Tibial nerve (tissue), 4 donors: ENCODE results near the gene TAS1R2. TPM values are rescaled to one million over a fixed set of nuclear protein-coding genes. Genes with fewer than 3 reads are reported as not detected.

Source experiments
- DNase-seq, 2 donors: peaks; one replicate each; pipeline ENCODE4 v3.0.0-alpha.2; 2019; ENCODE audit warnings: low spot score in 2 of 2
- H3K27ac ChIP-seq, 4 donors: fragments of 200-600 bp; sonication (generic) in 3 of 4; one replicate each; pipeline ENCODE4 v1.5.1; 2017 to 2019; ENCODE audit warnings: mild to moderate bottlenecking in 1 of 4
- H3K27me3 ChIP-seq, 2 donors: fragments of 200-600 bp; sonication (generic) in 1 of 2; one replicate each; pipeline versions ENCODE4 v1.5.1 to v1.6.0; 2017 to 2019
- H3K36me3 ChIP-seq, 3 donors: fragments of 200-600 bp; sonication (generic); one replicate each; pipeline ENCODE4 v1.5.1; 2018 to 2019
- H3K4me1 ChIP-seq, 4 donors: fragments of 200-600 bp; sonication (generic) in 3 of 4; one replicate each; pipeline ENCODE4 v1.5.1; 2017 to 2019
- H3K4me3 ChIP-seq, 4 donors: fragments of 200-600 bp; sonication (generic) in 3 of 4; one replicate each; pipeline ENCODE4 v1.5.1; 2017 to 2019; ENCODE audit warnings: mild to moderate bottlenecking in 1 of 4, moderate library complexity in 1 of 4
- H3K9me3 ChIP-seq, 4 donors: fragments of 200-600 bp; sonication (generic) in 3 of 4; one replicate each; pipeline ENCODE4 v1.5.1; 2017 to 2019
- CTCF ChIP-seq, 5 experiments: fragments of 200-600 bp in 3 of 5; fragments of 450-650 bp in 2 of 5; sonication (generic) in 3 of 5; IDR thresholded peaks; one replicate each; pipeline ENCODE4 v1.5.1; 2016 to 2019; ENCODE audit warnings: antibody characterized with exemption in 5 of 5, mild to moderate bottlenecking in 3 of 5, moderate library complexity in 2 of 5
- EP300 ChIP-seq, 2 donors: sonication (generic); formaldehyde crosslinking; IDR thresholded peaks; one replicate each; pipeline ENCODE4 v1.6.1; 2017; ENCODE audit warnings: antibody characterized with exemption in 2 of 2, mild to moderate bottlenecking in 1 of 2
- POLR2A ChIP-seq, 2 donors: fragments of 450-650 bp; IDR thresholded peaks; one replicate each; pipeline ENCODE4 v1.6.1; 2017; ENCODE audit warnings: antibody characterized with exemption in 2 of 2, mild to moderate bottlenecking in 2 of 2, moderate library complexity in 2 of 2
- WGBS, 2 donors: methylation state at CpG; one replicate each; pipeline ENCODE4 v1.1.5; 2018; 5-methylcytosine and 5-hydroxymethylcytosine counted together
- total RNA-seq, 4 donors: library from RNA; depleted of rRNA; stranded (reverse); fragments of >200 nt; gene quantifications; one replicate each; pipeline ENCODE4 v1.1.0, GENCODE V29; 2016

TAS1R2 gene
- total RNA-seq, 4 donors from 2014 or later, result not detected

GRCh38 chr1:18877282-18877681 lies 17.8 kb upstream of the TAS1R2 start:
- no peak overlapping the region for H3K27ac ChIP-seq
- H3K9me3 ChIP-seq, result no peaks in the 10 kb centered on the region
- H3K4me1 ChIP-seq, result peaks cover 0 to 7% (median 0%) of the 10 kb centered on the region in 4 donors
- TF ChIP-seq POLR2A (IDR thresholded peaks at IDR 0.05), result no peak
- TF ChIP-seq CTCF (IDR thresholded peaks at IDR 0.05), result no peak
- no peak for TF ChIP-seq EP300 (IDR thresholded peaks at IDR 0.05)
- no peaks in the 10 kb centered on the region for H3K27me3 ChIP-seq
- DNase-seq, result no peak
- 83% methylated on average over 35 of the region's 35 CpGs for WGBS, 2 donors
- H3K36me3 ChIP-seq, result peaks cover 0 to 82% (median 0%) of the 10 kb centered on the region in 3 donors
- H3K4me3 ChIP-seq, result no peak overlapping the region

DNA sequence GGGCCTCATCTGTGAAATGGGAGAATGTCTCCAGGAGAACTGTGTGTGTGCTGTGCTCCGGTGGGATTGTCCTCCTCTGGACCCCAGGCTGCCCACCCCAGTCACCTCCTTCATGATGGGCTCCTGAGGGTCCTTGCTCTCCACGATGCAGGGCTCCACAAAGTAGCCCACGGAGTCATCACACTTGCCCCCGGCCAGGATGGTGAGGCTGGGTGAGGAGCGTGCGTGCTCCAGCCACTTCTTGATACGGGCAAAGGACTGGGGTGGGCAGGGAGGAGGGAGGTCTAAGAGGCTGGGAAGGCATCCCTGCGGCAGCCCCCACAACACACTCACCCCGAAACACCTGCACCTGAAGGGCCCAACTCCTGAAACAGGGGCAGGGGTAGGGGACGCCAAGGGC lies 16.8 kb upstream of the TAS1R2 start:
- Histone ChIP-seq H3K4me3 (no peak overlapping the region), H3K4me1 (peaks cover 0 to 7% (median 0%) of the 10 kb centered on the region in 4 donors), H3K36me3 (peaks cover 0 to 82% (median 0%) of the 10 kb centered on the region in 3 donors), H3K27me3 (no peaks in the 10 kb centered on the region), H3K9me3 (no peaks in the 10 kb centered on the region), H3K27ac (no peak overlapping the region)
- DNase-seq, result no peak
- 87 to 100% methylated on average over 2 to 10 of the region's 10 CpGs for WGBS, 2 donors
- no peak for TF ChIP-seq POLR2A (IDR thresholded peaks at IDR 0.05)
- no peak for TF ChIP-seq CTCF (IDR thresholded peaks at IDR 0.05)
- TF ChIP-seq EP300 (IDR thresholded peaks at IDR 0.05), result no peak

DNA sequence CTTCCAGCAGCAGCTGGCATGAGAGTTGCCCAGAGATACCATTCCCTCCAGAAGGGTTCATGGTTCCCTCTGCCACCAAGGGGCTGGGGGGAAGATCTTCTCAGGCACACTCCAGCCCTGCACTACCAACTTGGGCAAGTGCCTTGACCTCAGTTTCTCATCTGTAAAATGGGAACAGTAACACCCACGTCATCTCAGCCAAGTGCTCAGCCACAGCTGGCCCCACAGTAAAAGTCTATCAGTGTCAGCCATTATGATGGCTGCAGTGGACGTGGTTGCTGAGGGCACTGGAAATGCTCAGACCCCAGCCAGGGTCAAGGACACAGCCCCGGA lies 16.3 kb upstream of the TAS1R2 start:
- H3K36me3 ChIP-seq, result peaks cover 0 to 80% (median 0%) of the 10 kb centered on the region in 3 donors
- no peak overlapping the region for H3K27ac ChIP-seq
- H3K9me3 ChIP-seq, result no peaks in the 10 kb centered on the region
- no peaks in the 10 kb centered on the region for H3K27me3 ChIP-seq
- H3K4me1 ChIP-seq, result peaks cover 0 to 7% (median 0%) of the 10 kb centered on the region in 4 donors
- DNase-seq, result no peak
- 83 to 94% methylated on average over 3 of the region's 3 CpGs for WGBS, 2 donors
- no peak for TF ChIP-seq POLR2A (IDR thresholded peaks at IDR 0.05)
- no peak for TF ChIP-seq CTCF (IDR thresholded peaks at IDR 0.05)
- TF ChIP-seq EP300 (IDR thresholded peaks at IDR 0.05), result no peak
- H3K4me3 ChIP-seq, result no peak overlapping the region

- Histone ChIP-seq H3K9me3 (no peaks in the 10 kb centered on the region), H3K27me3 (no peaks in the 10 kb centered on the region), H3K27ac (no peak overlapping the region), H3K4me3 (no peak overlapping the region), H3K4me1 (peaks cover 0 to 7% (median 0%) of the 10 kb centered on the region in 4 donors), H3K36me3 (peaks cover 0 to 75% (median 0%) of the 10 kb centered on the region in 3 donors)
- 29 to 46% methylated on average over 15 to 19 of the region's 20 CpGs for WGBS, 2 donors
- DNase-seq, result peak; percentile 73 to 84
- peak; percentile 65 to 78 (median 72) for TF ChIP-seq CTCF (IDR thresholded peaks at IDR 0.05)
- TF ChIP-seq POLR2A (IDR thresholded peaks at IDR 0.05), result no peak
- no peak for TF ChIP-seq EP300 (IDR thresholded peaks at IDR 0.05)
These were observed 15.8 kb upstream of the TAS1R2 start for GRCh38 chr1:18875107-18875795.

GRCh38 chr1:18874600-18874999 lies 15.1 kb upstream of the TAS1R2 start:
- H3K27me3 ChIP-seq, result no peaks in the 10 kb centered on the region
- peaks cover 0 to 7% (median 0%) of the 10 kb centered on the region in 4 donors for H3K4me1 ChIP-seq
- H3K27ac ChIP-seq, result no peak overlapping the region
- DNase-seq, result no peak
- no peaks in the 10 kb centered on the region for H3K9me3 ChIP-seq
- TF ChIP-seq CTCF (IDR thresholded peaks at IDR 0.05), result no peak
- no peak for TF ChIP-seq POLR2A (IDR thresholded peaks at IDR 0.05)
- no peak for TF ChIP-seq EP300 (IDR thresholded peaks at IDR 0.05)
- no peak overlapping the region for H3K4me3 ChIP-seq
- peaks cover 0 to 72% (median 0%) of the 10 kb centered on the region in 3 donors for H3K36me3 ChIP-seq
- 68 to 75% methylated on average over 8 of the region's 8 CpGs for WGBS, 2 donors
